HCT116 (cell line): Measurements from ENCODE around the gene RPS6KA1.

Experiments used
- CTCF ChIP-seq, 3 experiments: fragments of 200-600 bp in 1 of 3; sonication (generic) in 1 of 3; IDR thresholded peaks in 2 of 3; conservative IDR thresholded peaks in 1 of 3; 2 replicates each; pipeline ENCODE4 v1.5.1; 2012 to 2017; ENCODE audit warnings: low read depth in 2 of 3, low read length in 2 of 3, antibody characterized with exemption in 1 of 3, borderline replicate concordance in 1 of 3, control low read depth in 1 of 3, mild to moderate bottlenecking in 1 of 3, mixed read lengths in 1 of 3, mixed run types in 1 of 3, moderate library complexity in 1 of 3; ENCODE audit not compliant: insufficient read depth in 1 of 3
- POLR2AphosphoS5 ChIP-seq: IDR thresholded peaks from 2 replicates; pipeline ENCODE4 v1.6.1; 2011; ENCODE audit warnings: mild to moderate bottlenecking, low read depth, low read length, moderate library complexity

GRCh38 chr1:26490155-26490554 is 39.4 kb upstream of the RPS6KA1 start:
- TF ChIP-seq POLR2AphosphoS5 (no peak), CTCF (IDR thresholded peaks at IDR 0.05 in 2 of 3, conservative IDR thresholded peaks at IDR 0.05 in 1 of 3; ENCODE audit: borderline replicate concordance in 1 of 3, insufficient read depth in 1 of 3, low read depth in 2 of 3, low read length in 2 of 3) (no peak)
